HG03354 (cell line): Measurements from ENCODE around the gene RPS6KB2.

Experiments
- ATAC-seq: cut with Tn5 transposase; IDR thresholded peaks from one replicate; pipeline ENCODE4 v1.9.1; 2021; ENCODE audit warnings: mild to moderate bottlenecking; ENCODE audit not compliant: unreplicated experiment, poor library complexity, severe bottlenecking

Gene RPS6KB2

DNA sequence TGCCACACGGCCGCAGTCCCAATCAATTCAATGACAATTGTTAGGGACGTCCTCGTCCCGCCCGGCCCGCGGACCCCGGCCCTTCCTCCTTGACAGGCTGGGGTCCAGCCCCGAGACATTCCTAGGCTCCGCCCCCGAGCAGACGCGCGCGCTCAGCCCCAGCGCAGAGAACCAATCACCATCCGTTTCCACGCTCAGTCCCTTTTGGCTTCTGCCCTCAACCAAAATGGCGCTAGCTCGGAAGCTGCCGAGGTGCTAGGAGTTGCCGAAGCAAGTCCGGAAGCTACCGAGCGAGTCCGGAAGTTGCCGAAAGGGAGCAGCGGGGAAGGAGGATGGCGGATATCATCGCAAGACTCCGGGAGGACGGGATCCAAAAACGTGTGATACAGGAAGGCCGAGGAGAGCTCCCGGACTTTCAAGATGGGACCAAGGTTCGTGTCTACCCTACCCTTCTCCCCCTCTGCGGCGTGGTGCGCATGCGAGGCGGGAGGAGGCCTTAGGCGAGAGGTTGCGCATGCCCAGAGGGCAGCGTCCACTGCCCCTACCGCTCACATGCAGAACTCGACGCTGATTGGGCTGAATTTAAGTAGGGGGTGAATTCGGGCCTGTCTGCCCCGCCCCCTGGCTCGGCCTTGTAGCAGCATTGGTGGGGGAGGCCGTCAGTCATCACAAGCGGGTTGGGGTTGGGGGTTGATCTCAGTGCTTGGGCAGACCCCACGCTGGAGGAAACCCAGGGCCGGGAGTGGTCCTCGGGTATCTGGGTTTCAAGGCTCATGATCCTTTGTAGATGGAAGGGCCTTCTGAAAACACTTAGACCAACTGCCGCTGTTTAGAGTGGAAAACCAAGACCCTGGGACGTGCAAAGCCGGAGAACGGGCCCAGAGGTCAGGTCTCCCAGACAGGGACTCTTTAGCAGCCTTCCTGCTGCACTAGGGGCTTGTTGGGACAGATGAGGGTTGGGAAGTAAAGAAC, 54.8 kb downstream of the RPS6KB2 start, which contains the start of gene AIP:
AIP (plus strand) TSS at position 200 of the 972 bp plus-strand sequence; CDS start at position 333, 133 bp downstream.
- peak; percentile 73 for ATAC-seq

GRCh38 chr11:67483831-67484665, 55.8 kb downstream of the RPS6KB2 start:
- no peak for ATAC-seq

GRCh38 chr11:67484847-67485311, 56.6 kb downstream of the RPS6KB2 start:
- no peak for ATAC-seq
